GM19099 (cell line): ENCODE results near the gene DOCK2.

ENCODE experiments used
- POLR2A ChIP-seq: IDR thresholded peaks from 3 replicates; pipeline ENCODE4 v1.6.1; 2011; ENCODE audit warnings: low read depth; ENCODE audit not compliant: insufficient read length; ENCODE audit errors: extremely low read depth

DOCK2 gene

GRCh38 chr5:170011751-170012150, 374.7 kb downstream of the DOCK2 start:
- no peak for TF ChIP-seq POLR2A

- no peak for TF ChIP-seq POLR2A
Measured at GRCh38 chr5:170012622-170013021, 375.5 kb downstream of the DOCK2 start.

DNA sequence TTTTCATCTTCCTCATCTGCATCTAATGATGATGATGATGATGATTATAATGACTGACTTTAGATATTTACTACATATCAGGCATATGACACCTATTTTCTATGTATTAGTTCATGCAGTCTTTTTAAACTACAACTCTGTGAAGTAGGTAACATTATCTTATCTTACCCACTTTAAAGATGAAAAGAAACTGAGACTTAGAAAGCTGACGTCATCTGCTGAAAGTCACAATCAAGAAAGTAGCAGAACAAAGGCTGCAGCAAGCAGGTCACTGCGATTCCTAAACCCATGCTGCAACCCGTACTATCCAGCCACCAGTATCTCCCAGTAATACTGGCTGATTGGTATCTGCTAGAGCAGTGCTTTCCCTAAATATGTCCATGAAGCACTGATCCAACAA, 383.3 kb downstream of the DOCK2 start:
- no peak for TF ChIP-seq POLR2A

GRCh38 chr5:170021506-170021905, 384.4 kb downstream of the DOCK2 start:
- no peak for TF ChIP-seq POLR2A

- TF ChIP-seq POLR2A, result no peak
Measured at GRCh38 chr5:170025853-170026252, 388.8 kb downstream of the DOCK2 start.

DNA sequence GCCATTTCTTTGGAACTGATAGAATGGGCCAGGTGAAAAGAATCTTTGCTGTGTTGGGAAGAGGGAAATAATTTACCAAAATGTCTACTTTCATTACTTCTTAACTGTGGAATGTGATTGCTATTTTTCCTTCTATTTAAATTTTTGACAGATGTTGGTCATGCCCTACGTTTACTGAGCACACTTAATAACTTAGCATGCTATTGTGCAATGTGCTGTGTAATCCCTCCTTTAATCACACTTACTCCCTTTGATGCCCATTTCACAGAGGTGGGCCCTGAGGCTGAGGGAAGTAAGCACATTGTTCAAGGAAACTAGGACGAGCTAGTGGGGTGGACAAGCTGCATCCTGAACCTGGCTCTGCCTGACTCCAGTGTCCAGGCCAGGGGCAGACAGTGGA, 391.0 kb downstream of the DOCK2 start:
- TF ChIP-seq POLR2A, result no peak

GRCh38 chr5:170034231-170034630, 397.2 kb downstream of the DOCK2 start:
- no peak for TF ChIP-seq POLR2A

- TF ChIP-seq POLR2A, result no peak
Measured at GRCh38 chr5:170038241-170038640, 401.2 kb downstream of the DOCK2 start.

DNA sequence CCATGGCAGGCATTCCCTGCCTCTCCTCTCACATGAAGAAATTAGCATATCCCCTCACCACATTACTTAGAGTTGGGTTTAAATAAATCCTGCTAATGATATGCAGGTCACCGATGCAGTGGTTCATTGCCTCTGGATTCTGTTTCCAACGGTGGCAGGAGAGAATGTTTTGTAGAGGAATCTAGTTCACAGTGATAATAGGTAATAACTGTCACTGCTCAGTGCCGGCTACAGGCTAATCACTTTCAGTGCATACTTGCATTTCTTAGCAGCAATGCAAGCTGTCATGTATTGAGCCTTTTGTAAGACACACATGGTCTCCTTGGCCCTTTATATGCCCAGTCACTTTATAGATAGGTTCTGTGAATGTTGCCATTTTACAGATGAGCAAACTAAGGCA, 402.8 kb downstream of the DOCK2 start:
- TF ChIP-seq POLR2A, result no peak

DNA sequence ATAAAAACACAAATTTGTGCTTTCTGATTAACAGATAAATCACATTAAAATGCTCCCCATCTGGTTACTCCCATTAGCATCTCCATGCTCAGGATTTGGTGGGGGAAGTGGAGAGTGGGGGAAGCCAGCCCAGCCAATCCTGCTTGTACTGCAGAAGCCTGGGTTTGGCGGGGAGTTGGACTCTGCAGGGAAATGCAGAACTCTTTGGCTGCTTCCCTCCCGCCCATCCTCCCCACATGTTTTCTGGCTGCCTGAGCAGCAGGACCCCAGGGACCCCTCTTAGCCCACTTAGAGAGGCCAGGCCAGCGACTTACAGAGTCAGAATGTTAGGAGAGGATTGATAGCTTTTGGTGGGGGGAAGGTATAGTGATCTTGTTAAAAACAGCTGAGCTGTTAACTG, 409.2 kb downstream of the DOCK2 start:
- no peak for TF ChIP-seq POLR2A

DNA sequence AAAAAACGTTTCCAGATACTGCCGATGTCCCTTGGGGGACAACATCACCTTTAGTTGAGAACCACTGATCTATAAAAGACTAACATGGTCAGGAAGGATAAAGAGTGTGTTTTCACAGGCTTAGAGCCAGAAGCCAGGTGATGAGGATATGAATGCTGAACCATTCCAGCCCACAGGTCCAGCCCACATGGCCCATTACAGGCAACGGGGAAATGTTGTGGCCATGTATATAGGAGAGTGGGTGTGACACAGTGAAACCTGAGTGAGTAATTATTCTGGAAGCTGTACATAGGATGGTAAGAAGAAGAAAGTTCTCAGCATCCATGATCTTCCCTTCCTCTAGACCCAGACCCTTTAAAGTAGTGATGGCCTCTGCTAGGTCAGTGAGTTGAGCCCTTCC, 412.6 kb downstream of the DOCK2 start:
- TF ChIP-seq POLR2A, result no peak

DNA sequence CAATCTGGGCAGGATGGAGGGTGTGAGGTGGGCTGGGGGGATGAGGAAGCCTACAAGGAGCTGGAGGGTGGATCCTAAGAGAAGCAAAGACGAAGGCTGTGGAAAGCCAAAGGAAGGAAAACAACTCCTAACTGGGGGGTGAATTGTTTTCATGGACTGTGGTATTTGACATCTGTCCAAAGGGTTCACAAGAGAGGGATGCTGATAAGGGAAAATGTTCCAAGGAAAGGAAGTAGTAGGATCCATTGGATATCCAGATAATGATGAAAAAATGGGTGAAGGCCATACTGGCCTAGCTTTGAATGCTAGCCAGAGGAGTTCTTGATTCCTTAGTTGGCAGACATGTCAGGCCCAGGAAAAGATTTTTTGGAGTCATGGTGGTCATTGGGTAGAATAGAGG, 416.8 kb downstream of the DOCK2 start:
- TF ChIP-seq POLR2A, result no peak

GRCh38 chr5:170055606-170056005, 418.5 kb downstream of the DOCK2 start:
- no peak for TF ChIP-seq POLR2A

- TF ChIP-seq POLR2A, result no peak
Measured at GRCh38 chr5:170056561-170057267, 419.6 kb downstream of the DOCK2 start.

DNA sequence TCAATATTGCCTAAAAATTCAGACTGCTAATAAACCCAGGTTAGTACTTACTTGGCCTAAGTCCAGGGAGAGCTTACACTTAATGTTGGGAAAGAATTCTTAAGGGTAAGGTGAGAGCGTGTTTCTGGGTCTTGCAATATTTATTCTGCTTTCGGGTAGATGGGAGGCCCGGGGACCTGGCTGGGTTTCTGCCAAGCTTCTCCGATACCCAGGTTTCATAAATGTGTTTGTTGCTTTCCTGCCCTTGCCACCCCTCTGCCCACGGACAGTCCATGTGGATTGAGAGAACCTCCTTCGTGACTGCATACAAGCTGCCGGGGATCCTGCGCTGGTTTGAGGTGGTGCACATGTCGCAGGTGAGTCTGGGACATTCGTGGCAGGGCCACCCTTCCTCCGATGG, 420.2 kb downstream of the DOCK2 start:
- no peak for TF ChIP-seq POLR2A

GRCh38 chr5:170059221-170059620, 422.1 kb downstream of the DOCK2 start:
- no peak for TF ChIP-seq POLR2A

DNA sequence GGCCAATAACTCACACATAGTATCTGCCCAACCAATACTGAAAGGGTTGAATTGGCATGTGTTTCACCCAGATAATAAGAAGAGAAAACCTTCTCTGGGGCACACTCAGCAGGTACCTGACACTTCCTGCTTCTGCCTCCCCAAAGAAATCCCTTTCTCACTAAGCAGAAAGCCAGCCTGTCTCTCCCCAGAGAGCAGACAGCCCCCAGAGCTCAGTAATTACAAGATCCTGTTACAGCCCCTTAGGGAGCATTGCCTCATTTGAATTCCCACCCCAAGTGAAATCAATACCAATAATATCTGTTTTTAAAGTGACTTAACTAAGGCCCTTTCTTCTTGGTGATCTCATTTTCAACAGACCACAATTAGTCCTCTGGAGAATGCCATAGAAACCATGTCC, 430.1 kb downstream of the DOCK2 start:
- no peak for TF ChIP-seq POLR2A
